Thyroid gland (tissue), 4 donors: ENCODE measurements around the gene ATRN. TPM values are rescaled to one million over a fixed set of nuclear protein-coding genes. Genes with fewer than 3 reads are reported as not detected.

Experiments used
- DNase-seq, 2 donors: peaks; one replicate each; pipeline ENCODE4 v3.0.0-alpha.2; 2019
- H3K27ac ChIP-seq, 3 donors: fragments of 200-600 bp; sonication (generic); 1 replicate in 2 of 3; 2 replicates in 1 of 3; pipeline ENCODE4 v1.5.1; 2016 to 2019; ENCODE audit warnings: mild to moderate bottlenecking in 1 of 3, moderate library complexity in 1 of 3
- H3K27me3 ChIP-seq: fragments of 200-600 bp; sonication (generic); one replicate; pipeline ENCODE4 v1.5.1; 2019
- H3K36me3 ChIP-seq, 2 donors: fragments of 200-600 bp; sonication (generic); one replicate each; pipeline ENCODE4 v1.5.1; 2016 to 2019
- H3K4me1 ChIP-seq, 2 donors: fragments of 200-600 bp; sonication (generic); one replicate each; pipeline ENCODE4 v1.5.1; 2017 to 2019
- H3K4me3 ChIP-seq, 3 donors: fragments of 200-600 bp; sonication (generic); replicated peaks in 1 of 3; 1 replicate in 2 of 3; 2 replicates in 1 of 3; pipeline ENCODE4 v1.5.1; 2016; ENCODE audit warnings: mild to moderate bottlenecking in 1 of 3
- H3K9me3 ChIP-seq: fragments of 200-600 bp; sonication (generic); one replicate; pipeline ENCODE4 v1.5.1; 2017
- POLR2A ChIP-seq, 2 donors: fragments of 450-650 bp; IDR thresholded peaks; one replicate each; pipeline ENCODE4 v1.6.1; 2017; ENCODE audit warnings: antibody characterized with exemption in 2 of 2, mild to moderate bottlenecking in 2 of 2, moderate library complexity in 1 of 2
- WGBS, 2 donors: methylation state at CpG; one replicate each; pipeline ENCODE4 v1.1.5; 2017; 5-methylcytosine and 5-hydroxymethylcytosine counted together
- intact Hi-C: fragments of 100-400 bp; cut with DNase I; formaldehyde crosslinking; loops from one replicate; pipeline ENCODE4 v1.15.1; 2023
- total RNA-seq, 4 donors: library from RNA; depleted of rRNA; stranded (reverse); fragments of >200 nt; gene quantifications; one replicate each; pipeline ENCODE4 v1.2.3, GENCODE V29; 2016
- TF ChIP-seq, protein P1 (sequence below), 6 experiments: fragments of 200-600 bp in 3 of 6; fragments of 450-650 bp in 3 of 6; sonication (generic) in 3 of 6; IDR thresholded peaks; one replicate each; pipeline ENCODE4 v1.5.1; 2016 to 2019; ENCODE audit warnings: antibody characterized with exemption in 6 of 6, mild to moderate bottlenecking in 2 of 6, inconsistent platforms in 1 of 6, moderate library complexity in 1 of 6

Gene ATRN
- total RNA-seq, 4 donors from 2014 or later: 43.0 to 81.8 (median 61.4) TPM

DNA sequence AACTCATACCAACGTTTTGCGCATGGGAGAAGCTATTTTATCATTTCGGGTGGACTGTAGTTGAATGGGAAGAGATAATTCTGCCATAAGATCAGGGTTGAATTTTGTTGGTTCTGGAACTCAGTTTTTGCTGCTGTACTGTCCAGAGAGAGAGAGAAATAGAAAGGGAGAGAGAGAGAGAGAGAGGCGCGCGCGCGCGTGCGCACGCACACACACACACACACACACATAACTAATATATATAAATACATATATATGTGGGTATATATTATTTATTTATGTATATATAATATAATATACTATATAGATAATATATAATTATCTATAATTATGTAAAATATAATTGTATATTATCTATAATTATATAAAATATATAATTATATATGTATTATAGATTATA lies 21.9 kb downstream of the ATRN start:
- no peak overlapping the region for H3K4me3 ChIP-seq
- no peaks in the 10 kb centered on the region for H3K27me3 ChIP-seq

DNA sequence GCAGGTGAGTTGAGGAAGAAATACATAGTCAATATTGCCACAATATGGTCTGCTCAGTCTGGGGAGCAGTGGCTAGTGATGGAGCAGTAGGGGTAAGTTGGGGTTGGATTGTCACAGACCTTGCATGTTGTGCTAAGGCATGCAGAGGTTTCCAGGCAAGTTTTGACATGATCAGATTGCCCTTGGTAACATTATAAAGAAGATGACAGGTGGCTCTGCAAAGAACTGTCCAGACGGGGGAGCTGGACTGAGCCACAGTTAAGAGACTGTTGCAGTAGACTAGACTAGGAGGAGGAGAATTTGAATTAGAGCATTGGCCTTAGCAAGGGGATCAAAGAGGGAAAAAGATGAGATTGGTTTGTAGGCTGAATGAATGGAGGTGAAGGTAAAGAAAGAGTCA lies 23.4 kb downstream of the ATRN start:
- TF ChIP-seq, protein P1, sequence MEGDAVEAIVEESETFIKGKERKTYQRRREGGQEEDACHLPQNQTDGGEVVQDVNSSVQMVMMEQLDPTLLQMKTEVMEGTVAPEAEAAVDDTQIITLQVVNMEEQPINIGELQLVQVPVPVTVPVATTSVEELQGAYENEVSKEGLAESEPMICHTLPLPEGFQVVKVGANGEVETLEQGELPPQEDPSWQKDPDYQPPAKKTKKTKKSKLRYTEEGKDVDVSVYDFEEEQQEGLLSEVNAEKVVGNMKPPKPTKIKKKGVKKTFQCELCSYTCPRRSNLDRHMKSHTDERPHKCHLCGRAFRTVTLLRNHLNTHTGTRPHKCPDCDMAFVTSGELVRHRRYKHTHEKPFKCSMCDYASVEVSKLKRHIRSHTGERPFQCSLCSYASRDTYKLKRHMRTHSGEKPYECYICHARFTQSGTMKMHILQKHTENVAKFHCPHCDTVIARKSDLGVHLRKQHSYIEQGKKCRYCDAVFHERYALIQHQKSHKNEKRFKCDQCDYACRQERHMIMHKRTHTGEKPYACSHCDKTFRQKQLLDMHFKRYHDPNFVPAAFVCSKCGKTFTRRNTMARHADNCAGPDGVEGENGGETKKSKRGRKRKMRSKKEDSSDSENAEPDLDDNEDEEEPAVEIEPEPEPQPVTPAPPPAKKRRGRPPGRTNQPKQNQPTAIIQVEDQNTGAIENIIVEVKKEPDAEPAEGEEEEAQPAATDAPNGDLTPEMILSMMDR (IDR thresholded peaks at IDR 0.05): no peak
- no peak for TF ChIP-seq POLR2A (IDR thresholded peaks at IDR 0.05)
- Histone ChIP-seq H3K36me3 (no peaks in the 10 kb centered on the region), H3K9me3 (no peaks in the 10 kb centered on the region), H3K4me1 (peaks cover 0 to 9% of the 10 kb centered on the region in 2 donors), H3K4me3 (no peak overlapping the region), H3K27ac (no peak overlapping the region), H3K27me3 (no peaks in the 10 kb centered on the region)
- intact Hi-C loops: no loop called here
- 91 to 97% methylated on average over 1 of the region's 1 CpG for WGBS, 2 donors
- no peak for DNase-seq

More for the DNA sequence above, 21.9 kb downstream of the ATRN start:
- H3K4me1 ChIP-seq: peaks cover 0 to 9% of the 10 kb centered on the region in 2 donors
- no peak for DNase-seq
- 93 to 96% methylated on average over 11 of the region's 11 CpGs for WGBS, 2 donors
- H3K9me3 ChIP-seq: no peaks in the 10 kb centered on the region
- intact Hi-C loops: no loop called here
- H3K36me3 ChIP-seq: no peaks in the 10 kb centered on the region
- TF ChIP-seq POLR2A (IDR thresholded peaks at IDR 0.05): no peak
- TF ChIP-seq, protein P1 (IDR thresholded peaks at IDR 0.05): no peak
- no peak overlapping the region for H3K27ac ChIP-seq

DNA sequence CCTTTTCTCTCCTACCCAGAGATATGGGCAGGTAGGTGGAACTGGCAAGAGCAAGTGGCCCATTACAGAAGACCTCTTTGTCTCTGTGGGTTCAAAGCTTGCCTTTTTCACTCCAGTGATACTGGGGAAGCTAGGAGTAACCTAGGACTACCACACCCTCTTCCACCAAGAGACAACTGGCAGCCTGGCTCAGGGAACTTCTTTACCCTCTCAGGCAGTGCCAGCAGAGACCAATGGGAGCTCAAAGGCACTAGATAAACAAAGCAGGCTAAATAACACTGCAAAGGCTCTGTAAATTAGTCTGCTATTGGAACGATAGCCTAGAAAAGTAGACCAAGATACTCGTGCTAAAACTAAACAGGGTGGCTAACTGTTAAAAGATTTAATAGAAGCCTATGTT lies 32.1 kb downstream of the ATRN start:
- no peak for DNase-seq
- no peak overlapping the region for H3K27ac ChIP-seq
- H3K4me3 ChIP-seq: no peak overlapping the region
- no peaks in the 10 kb centered on the region for H3K27me3 ChIP-seq
- H3K4me1 ChIP-seq: no peaks in the 10 kb centered on the region
- TF ChIP-seq POLR2A (IDR thresholded peaks at IDR 0.05): no peak
- TF ChIP-seq, protein P1 (IDR thresholded peaks at IDR 0.05): no peak
- 86 to 87% methylated on average over 2 of the region's 2 CpGs for WGBS, 2 donors
- no peaks in the 10 kb centered on the region for H3K9me3 ChIP-seq
- no peaks in the 10 kb centered on the region for H3K36me3 ChIP-seq
- intact Hi-C loops: no loop called here

DNA sequence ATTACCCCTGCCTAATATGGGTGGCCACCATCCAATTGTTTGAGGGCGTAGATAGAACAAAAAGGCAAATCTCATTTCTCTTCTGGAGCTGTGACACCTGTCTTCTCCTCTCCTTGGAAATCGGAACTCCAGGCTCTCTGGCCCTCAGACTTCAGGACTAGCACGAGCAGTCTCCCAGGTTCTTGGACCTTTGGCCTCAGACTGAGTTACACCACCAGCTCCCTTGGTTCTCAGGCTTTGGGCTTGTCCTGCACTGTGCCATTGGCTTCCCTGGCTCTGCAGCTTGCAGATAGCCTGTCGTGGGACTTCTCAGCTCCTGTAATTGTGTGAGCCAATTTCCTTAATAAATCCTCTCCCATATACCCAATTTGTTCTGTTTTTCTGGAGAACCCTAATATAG lies 34.3 kb downstream of the ATRN start:
- Histone ChIP-seq H3K36me3 (no peaks in the 10 kb centered on the region), H3K27ac (no peak overlapping the region), H3K4me3 (no peak overlapping the region), H3K4me1 (no peaks in the 10 kb centered on the region), H3K9me3 (no peaks in the 10 kb centered on the region), H3K27me3 (no peaks in the 10 kb centered on the region)
- no peak for DNase-seq
- intact Hi-C loops: no loop called here
- WGBS, 2 donors: 92 to 94% methylated on average over 4 of the region's 4 CpGs
- TF ChIP-seq POLR2A (IDR thresholded peaks at IDR 0.05): no peak
- TF ChIP-seq, protein P1 (IDR thresholded peaks at IDR 0.05): no peak

DNA sequence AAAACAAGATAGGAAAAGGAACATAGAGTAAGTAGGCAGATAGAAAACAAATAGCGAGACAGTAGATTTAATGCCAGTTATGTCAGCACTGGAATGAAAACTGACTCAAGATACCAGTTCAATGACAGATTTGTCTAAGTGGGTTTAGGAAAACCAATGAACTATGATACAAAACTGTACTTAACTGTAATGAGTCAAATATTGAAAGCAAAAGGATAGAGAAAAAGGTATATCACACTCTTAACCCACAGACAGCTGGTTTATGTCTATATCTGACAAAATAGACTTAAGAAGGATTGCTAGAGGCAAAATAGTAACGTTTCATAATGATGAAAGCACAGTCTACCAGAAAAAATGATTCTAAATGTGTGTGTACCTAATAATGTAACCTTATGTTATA lies 38.2 kb downstream of the ATRN start:
- intact Hi-C loops: no loop called here
- Histone ChIP-seq H3K9me3 (no peaks in the 10 kb centered on the region), H3K27ac (no peak overlapping the region), H3K36me3 (no peaks in the 10 kb centered on the region), H3K4me1 (no peaks in the 10 kb centered on the region), H3K27me3 (no peaks in the 10 kb centered on the region), H3K4me3 (no peak overlapping the region)
- DNase-seq: no peak
- 91 to 96% methylated on average over 2 of the region's 2 CpGs for WGBS, 2 donors
- TF ChIP-seq, protein P1 (IDR thresholded peaks at IDR 0.05): no peak
- TF ChIP-seq POLR2A (IDR thresholded peaks at IDR 0.05): no peak
